Measurements from ENCODE around the gene SKIC8. TPM values are rescaled to one million over a fixed set of nuclear protein-coding genes. Genes with fewer than 3 reads are reported as not detected.

Gene SKIC8
- total RNA-seq, 1 donor from 2014 or later: 54.3 TPM

DNA sequence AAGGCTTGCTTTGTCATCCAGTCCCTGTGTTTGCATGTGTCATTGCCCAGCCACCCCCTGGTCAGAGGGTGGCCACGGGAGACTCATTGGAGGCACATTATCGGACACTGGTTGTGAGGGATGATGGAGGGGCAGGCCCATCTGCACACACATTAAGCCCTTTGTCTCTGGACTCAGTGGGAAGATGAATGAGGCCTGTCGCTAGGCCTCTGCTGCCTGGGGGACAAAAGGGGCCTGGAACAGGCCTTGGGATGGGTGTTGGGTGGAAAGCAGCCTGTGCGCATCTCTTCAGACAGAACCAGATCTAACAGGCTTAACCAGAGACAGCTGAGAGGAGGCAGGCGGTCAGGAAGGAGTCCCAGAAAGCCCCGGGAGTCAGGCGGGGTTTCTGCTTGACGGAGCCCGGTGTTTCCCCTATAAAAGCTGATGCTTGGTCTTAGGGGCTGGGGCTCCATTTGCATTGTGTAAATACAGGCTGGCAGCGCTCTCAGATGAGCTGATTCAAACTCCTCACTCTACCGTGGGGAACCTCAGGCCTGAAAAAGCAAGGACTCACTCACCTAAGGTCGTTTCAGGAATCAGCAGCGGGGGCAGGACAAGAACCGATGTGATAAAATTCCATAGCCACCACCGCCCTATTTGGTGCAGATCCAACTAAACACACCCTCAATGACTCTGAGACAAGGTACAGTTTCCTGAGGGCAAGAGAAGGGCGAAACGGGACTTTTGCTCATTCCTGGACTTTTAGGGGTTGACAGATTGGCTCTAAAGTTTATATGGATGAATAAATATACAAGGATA is 17.1 kb upstream of the SKIC8 start:
- no peak overlapping the region for H3K4me3 Mint-ChIP-seq
- intact Hi-C loops (cut with micrococcal nuclease): no loop called here
- peaks cover 5% of the 10 kb centered on the region for H3K27me3 Mint-ChIP-seq (ENCODE audit: insufficient read depth)
- H3K4me1 Mint-ChIP-seq (ENCODE audit: low read depth): no peaks in the 10 kb centered on the region
- no peaks in the 10 kb centered on the region for H3K9me3 Mint-ChIP-seq
- no peak overlapping the region for H3K27ac Mint-ChIP-seq
- no peaks in the 10 kb centered on the region for H3K36me3 Mint-ChIP-seq (ENCODE audit: low read depth)
- DNase-seq (ENCODE audit: low spot score): no peak

DNA sequence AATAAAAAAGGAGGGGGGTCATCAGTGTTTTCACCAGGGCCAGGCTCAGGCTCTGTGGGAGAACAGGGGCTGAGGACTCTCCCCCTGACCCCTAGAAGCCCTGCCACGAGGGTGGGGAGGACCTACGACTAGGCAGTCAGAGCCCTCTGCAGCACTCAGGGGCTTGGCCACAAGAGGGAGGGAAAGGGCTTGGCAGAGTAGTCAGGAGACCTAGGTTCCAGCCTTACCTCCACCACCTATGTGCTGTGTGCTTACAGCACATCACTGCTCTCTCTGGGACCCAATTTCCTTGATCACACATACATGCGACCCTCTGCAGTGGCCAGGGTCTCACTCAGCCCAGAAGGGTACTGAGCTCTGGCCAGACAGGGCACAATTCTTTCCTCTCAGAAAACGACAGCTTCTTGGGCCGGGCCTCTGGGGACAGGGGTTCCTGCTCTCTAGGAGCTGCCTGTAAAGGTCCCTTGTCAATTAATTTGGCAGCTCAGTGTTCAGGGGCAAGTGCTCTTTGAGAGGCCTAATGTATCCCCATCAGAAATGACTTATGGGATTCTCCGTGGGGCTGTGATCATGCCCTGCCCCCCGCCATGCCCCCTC is 16.4 kb upstream of the SKIC8 start:
- Mint-ChIP-seq H3K9me3 (no peaks in the 10 kb centered on the region), H3K27me3 (ENCODE audit: insufficient read depth) (peaks cover 5% of the 10 kb centered on the region), H3K36me3 (ENCODE audit: low read depth) (no peaks in the 10 kb centered on the region), H3K27ac (no peak overlapping the region), H3K4me3 (no peak overlapping the region), H3K4me1 (ENCODE audit: low read depth) (no peaks in the 10 kb centered on the region)
- DNase-seq (ENCODE audit: low spot score): no peak
- intact Hi-C loops (cut with micrococcal nuclease): no loop called here

DNA sequence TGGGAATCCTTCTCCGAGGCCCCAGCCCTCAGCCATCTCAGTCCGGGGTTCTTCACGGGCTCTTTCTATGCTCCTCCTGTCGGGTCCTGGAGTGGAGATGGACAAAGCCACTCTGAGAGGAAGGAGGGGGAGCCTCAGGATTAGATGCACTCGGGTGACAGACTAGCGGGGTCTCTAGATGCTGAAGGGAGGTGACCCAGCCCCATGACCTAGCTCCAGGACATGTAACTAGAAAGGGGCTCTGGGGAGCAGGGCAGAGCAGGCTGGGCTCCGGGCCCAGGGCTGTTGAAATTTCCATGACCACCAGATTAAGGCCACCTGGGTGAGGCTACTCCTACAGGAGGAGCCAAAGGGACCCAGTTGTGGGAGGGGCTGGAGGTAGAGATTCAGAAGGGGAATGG is 14.8 kb upstream of the SKIC8 start:
- no peak for DNase-seq (ENCODE audit: low spot score)
- intact Hi-C loops (cut with micrococcal nuclease): no loop called here
- Mint-ChIP-seq H3K4me1 (ENCODE audit: low read depth) (no peaks in the 10 kb centered on the region), H3K9me3 (no peaks in the 10 kb centered on the region), H3K4me3 (no peak overlapping the region), H3K27me3 (ENCODE audit: insufficient read depth) (peaks cover 5% of the 10 kb centered on the region), H3K27ac (no peak overlapping the region), H3K36me3 (ENCODE audit: low read depth) (no peaks in the 10 kb centered on the region)

DNA sequence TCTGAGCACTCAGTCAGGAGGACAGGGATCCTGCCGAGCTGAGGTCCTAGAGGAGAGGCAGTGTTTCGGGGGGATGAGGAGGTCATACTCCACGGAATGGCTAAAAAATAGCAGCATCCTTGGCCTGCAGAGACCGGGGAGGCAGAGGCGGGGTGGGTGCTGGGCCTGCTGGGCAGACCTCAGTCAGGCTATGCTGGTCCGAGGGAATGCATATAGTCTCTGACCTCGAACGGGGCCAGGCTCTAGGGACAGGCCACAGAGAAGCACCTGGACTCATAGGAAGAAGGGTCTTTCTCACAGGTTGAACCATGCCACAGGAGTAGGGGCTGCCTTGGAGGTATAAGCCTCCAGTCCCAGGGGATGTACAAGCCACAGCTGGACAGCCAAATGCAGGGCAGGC is 14.0 kb upstream of the SKIC8 start:
- no peak for DNase-seq (ENCODE audit: low spot score)
- H3K4me3 Mint-ChIP-seq: no peak overlapping the region
- H3K4me1 Mint-ChIP-seq (ENCODE audit: low read depth): no peaks in the 10 kb centered on the region
- H3K36me3 Mint-ChIP-seq (ENCODE audit: low read depth): no peaks in the 10 kb centered on the region
- peaks cover 4% of the 10 kb centered on the region for H3K27me3 Mint-ChIP-seq (ENCODE audit: insufficient read depth)
- no peak overlapping the region for H3K27ac Mint-ChIP-seq
- intact Hi-C loops (cut with micrococcal nuclease): no loop called here
- no peaks in the 10 kb centered on the region for H3K9me3 Mint-ChIP-seq

DNA sequence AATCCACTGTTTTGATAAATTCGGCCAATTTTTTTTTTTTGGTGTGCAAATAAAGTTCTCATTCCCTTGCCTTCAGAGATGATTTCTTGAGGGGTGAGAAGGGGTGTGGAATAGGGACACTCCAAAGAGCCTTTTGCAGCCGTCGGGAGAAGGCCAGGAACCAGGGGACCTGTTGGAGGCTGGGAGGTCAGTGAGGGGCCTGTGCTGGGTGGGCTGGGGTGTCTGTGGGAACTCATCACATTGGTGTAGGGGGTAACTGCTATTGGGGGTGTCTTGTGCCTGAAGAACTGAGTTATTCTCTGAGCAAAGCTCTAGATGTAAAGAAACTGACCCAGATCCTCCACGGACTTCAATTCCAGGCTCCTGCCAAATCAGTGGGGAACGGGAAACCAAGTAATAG is 13.5 kb upstream of the SKIC8 start:
- Mint-ChIP-seq H3K9me3 (no peaks in the 10 kb centered on the region), H3K36me3 (ENCODE audit: low read depth) (no peaks in the 10 kb centered on the region), H3K27me3 (ENCODE audit: insufficient read depth) (peaks cover 6% of the 10 kb centered on the region), H3K4me3 (no peak overlapping the region), H3K4me1 (ENCODE audit: low read depth) (no peaks in the 10 kb centered on the region), H3K27ac (no peak overlapping the region)
- DNase-seq (ENCODE audit: low spot score): no peak
- intact Hi-C loops (cut with micrococcal nuclease): no loop called here

DNA sequence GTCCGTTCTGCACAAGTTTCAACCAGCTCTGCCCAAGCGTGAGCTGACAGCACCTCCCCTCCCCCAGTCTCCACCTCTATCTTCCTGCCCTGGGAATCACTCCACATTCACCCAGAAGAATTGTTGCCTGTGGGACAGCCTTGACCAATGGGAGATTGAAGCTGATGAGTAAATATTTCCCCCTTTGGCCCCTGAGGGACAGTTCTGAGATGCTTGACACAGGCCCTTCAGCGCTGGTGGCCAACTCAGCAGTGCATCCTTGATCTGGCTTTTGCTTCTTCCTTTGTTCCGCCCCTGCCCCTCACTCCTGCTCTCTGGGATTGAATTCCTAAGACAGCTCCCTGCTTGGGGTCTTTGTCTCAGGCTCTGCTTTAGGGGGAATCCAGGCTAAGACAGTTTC is 13.1 kb upstream of the SKIC8 start:
- no peak overlapping the region for H3K4me3 Mint-ChIP-seq
- H3K36me3 Mint-ChIP-seq (ENCODE audit: low read depth): no peaks in the 10 kb centered on the region
- H3K4me1 Mint-ChIP-seq (ENCODE audit: low read depth): no peaks in the 10 kb centered on the region
- intact Hi-C loops (cut with micrococcal nuclease): no loop called here
- H3K27me3 Mint-ChIP-seq (ENCODE audit: insufficient read depth): peaks cover 5% of the 10 kb centered on the region
- H3K9me3 Mint-ChIP-seq: no peaks in the 10 kb centered on the region
- H3K27ac Mint-ChIP-seq: no peak overlapping the region
- no peak for DNase-seq (ENCODE audit: low spot score)

DNA sequence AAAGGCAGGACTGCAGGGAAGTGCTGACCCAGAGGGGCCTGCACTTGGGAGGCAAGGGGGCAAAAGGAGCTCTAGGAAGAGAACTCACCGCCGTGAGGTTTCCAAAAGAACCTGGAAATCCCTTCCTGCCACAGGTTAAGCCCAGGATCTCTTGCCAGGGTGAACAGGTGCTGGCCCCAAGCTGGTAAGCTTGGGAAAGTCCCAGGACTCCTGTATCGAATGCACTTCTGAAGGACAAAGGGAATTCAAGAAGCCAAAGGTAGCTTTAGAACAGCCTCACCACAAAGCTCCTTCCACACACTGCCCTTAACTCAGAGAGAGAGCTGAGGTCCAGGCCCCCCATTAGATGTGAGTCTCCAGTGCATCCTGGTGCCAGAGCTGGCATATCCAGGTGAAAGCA is 11.9 kb upstream of the SKIC8 start:
- intact Hi-C loops (cut with micrococcal nuclease): no loop called here
- peaks cover 5% of the 10 kb centered on the region for H3K27me3 Mint-ChIP-seq (ENCODE audit: insufficient read depth)
- no peak overlapping the region for H3K4me3 Mint-ChIP-seq
- H3K9me3 Mint-ChIP-seq: no peaks in the 10 kb centered on the region
- DNase-seq (ENCODE audit: low spot score): no peak
- H3K36me3 Mint-ChIP-seq (ENCODE audit: low read depth): no peaks in the 10 kb centered on the region
- H3K4me1 Mint-ChIP-seq (ENCODE audit: low read depth): no peaks in the 10 kb centered on the region
- no peak overlapping the region for H3K27ac Mint-ChIP-seq

DNA sequence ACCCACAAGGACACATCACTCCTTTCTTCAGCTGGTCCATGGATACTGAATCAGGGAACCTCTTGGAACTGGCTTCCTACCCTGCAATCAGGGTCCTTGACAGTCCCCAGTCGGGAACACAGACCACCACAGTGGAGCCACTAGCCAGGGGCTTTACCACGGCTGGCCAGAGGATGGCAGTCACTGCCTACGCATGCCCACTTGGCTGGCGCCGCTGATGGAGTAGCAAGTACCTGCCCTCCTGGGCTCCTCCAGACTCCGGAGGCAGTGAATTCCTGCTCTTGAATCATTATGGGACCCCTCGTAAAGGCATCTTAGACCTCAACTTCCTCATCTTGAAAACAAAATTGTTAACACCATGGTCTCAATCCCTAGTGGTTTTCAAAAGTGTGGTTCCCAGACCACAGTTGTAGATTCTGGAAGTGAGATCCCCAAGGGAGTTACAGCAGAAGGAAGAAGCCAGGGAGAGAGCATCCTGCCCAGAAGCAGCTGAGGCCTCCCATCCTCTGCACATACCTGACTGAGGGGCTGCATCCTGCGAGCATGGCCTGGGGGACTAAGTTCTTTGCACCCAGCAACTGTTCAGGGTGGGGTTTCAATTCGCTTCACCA is 9.1 kb upstream of the SKIC8 start:
- Mint-ChIP-seq H3K36me3 (ENCODE audit: low read depth) (no peaks in the 10 kb centered on the region), H3K4me3 (no peak overlapping the region), H3K9me3 (no peaks in the 10 kb centered on the region), H3K27ac (no peak overlapping the region), H3K4me1 (ENCODE audit: low read depth) (no peaks in the 10 kb centered on the region), H3K27me3 (ENCODE audit: insufficient read depth) (peaks cover 8% of the 10 kb centered on the region)
- DNase-seq (ENCODE audit: low spot score): no peak
- intact Hi-C loops (cut with micrococcal nuclease): loop anchor here (1.0 kb wide), 1 partner anchor 115 kb away; no protein-coding TSS in a partner anchor

DNA sequence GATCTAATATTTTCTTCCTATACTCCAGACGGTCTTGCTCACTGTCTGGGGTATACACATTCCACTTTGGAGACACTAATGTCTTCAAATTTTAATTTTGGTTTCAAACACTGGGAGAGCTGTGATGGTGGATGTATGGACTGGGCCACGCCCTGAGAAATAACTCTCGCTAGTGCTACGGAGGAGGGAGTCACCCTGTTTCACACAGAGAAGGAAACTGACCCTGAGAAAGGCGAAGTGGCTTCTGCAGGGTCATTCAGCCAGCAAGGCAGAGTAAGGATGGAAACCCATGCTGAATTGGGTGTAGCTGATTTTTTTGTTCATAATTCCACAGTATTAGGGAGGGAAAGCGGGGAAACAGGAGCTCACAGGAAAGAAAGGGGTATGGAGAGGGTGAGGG is 8.6 kb upstream of the SKIC8 start:
- Mint-ChIP-seq H3K27ac (no peak overlapping the region), H3K27me3 (ENCODE audit: insufficient read depth) (peaks cover 8% of the 10 kb centered on the region), H3K4me3 (no peak overlapping the region), H3K36me3 (ENCODE audit: low read depth) (no peaks in the 10 kb centered on the region), H3K9me3 (no peaks in the 10 kb centered on the region), H3K4me1 (ENCODE audit: low read depth) (no peaks in the 10 kb centered on the region)
- intact Hi-C loops (cut with micrococcal nuclease): loop anchor here (1.0 kb wide), 1 partner anchor 115 kb away; no protein-coding TSS in a partner anchor
- DNase-seq (ENCODE audit: low spot score): no peak

DNA sequence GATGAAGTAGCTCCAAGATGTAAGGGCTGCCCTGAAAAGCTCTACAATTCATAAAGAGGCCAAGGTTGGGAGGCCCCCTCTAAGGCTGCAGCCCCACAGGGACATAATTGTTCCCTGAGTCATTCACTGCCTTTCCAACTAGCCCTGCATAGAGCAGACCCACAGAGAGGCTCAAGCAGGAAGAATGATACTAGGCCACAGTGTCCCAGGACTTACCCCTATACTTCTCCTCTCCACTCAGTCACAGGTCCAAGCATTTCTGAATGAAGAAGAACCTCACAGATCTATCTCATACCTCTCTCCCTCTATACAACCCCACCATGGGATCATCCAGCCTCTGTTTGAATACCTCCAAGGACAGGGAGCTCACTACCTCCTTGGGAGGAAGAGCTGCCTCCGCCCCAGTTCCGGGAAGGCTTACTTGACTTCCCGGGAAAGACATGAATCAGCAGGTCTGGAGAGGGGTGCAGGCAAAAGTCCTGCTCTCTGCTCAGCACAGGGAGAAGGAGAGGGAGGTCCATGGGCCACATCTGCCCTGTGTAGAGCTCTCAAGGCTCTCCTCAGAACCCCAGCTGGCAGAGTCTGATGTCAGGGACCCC is 6.9 kb upstream of the SKIC8 start:
- Mint-ChIP-seq H3K36me3 (ENCODE audit: low read depth) (no peaks in the 10 kb centered on the region), H3K27me3 (ENCODE audit: insufficient read depth) (peaks cover 9% of the 10 kb centered on the region), H3K9me3 (no peaks in the 10 kb centered on the region), H3K27ac (no peak overlapping the region), H3K4me3 (no peak overlapping the region), H3K4me1 (ENCODE audit: low read depth) (peaks cover 7% of the 10 kb centered on the region)
- intact Hi-C loops (cut with micrococcal nuclease): no loop called here
- no peak for DNase-seq (ENCODE audit: low spot score)

DNA sequence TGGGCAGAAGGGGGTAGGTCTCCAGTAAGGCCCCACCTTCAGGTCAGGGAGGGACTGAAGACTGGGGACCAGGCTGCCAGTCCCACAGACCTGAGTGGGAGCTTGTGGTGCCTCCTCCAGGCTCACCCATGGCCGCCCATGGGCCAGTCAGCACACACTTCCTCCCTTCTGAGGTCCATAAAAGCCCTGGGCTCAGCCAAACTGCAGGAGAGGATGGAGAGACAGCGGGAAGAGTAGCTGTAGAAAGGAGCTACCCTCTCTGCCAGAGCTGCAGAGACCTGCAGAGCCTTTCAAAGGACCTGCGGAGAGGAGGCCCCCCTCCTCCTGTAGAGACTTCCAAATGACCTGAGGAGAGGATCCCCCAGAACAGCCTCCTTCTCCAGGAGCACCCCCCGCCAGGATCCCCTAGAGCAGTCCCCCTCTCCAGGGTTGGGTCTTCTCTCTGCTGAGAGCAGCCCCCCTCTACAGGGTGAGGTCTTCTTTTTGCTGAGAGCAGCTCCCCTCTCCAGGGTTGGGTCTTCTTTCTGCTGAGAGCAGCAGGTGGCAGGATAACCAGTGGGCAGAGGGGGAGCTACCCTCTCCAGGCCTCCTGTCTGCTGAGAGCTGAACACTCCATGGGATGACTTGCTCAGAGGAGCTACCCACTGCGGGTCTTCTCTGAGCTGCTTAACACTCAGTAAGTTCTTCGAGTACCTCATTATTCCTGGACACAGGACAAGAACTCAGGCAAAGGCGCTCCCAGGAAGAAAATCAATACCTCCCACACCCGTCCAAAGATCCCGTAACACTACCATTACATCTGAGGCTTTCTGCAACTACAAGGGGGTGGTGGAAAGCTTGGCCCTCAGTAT is 5.0 kb upstream of the SKIC8 start:
- no peaks in the 10 kb centered on the region for H3K36me3 Mint-ChIP-seq (ENCODE audit: low read depth)
- peaks cover 11% of the 10 kb centered on the region for H3K27me3 Mint-ChIP-seq (ENCODE audit: insufficient read depth)
- peaks cover 12% of the 10 kb centered on the region for H3K4me1 Mint-ChIP-seq (ENCODE audit: low read depth)
- H3K27ac Mint-ChIP-seq: no peak overlapping the region
- intact Hi-C loops (cut with micrococcal nuclease): no loop called here
- no peak for DNase-seq (ENCODE audit: low spot score)
- no peak overlapping the region for H3K4me3 Mint-ChIP-seq
- no peaks in the 10 kb centered on the region for H3K9me3 Mint-ChIP-seq

DNA sequence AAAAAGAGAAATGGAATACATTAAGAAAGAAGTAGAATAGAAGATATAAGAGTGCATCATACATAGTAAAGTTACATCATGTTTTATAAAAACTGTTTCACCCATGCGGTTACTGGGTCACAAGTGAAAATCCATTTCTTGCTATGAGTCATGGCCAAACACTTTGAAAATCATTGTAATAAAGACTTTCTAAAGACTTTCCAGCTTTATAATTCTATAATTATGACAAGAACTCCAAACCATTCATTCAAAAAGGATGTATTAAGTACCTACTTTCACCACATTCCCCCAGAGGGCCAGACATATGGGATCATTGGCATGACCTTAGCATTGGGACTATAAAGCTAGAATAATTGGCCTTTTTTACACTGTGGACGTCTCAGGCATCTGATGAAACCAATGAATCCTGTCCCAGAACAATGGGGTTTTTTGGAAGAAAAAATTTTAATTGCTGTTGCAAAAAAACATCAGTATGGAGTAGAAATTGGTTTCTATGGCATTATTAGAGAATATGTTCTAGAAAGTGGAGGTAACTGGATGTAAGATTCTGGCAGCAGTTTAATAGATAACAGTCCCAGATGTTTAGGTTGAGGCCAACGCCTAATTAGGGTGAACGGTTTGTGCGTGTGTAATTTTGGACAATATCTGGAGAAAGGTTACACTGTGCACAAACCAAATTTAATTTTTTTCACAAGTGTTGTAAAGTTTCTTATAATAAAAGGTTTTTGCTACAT is 3.3 kb upstream of the SKIC8 start:
- H3K27me3 Mint-ChIP-seq (ENCODE audit: insufficient read depth): peaks cover 6% of the 10 kb centered on the region
- H3K4me1 Mint-ChIP-seq (ENCODE audit: low read depth): peaks cover 29% of the 10 kb centered on the region
- no peak for DNase-seq (ENCODE audit: low spot score)
- no peaks in the 10 kb centered on the region for H3K36me3 Mint-ChIP-seq (ENCODE audit: low read depth)
- H3K27ac Mint-ChIP-seq: no peak overlapping the region
- H3K4me3 Mint-ChIP-seq: no peak overlapping the region
- intact Hi-C loops (cut with micrococcal nuclease): no loop called here
- no peaks in the 10 kb centered on the region for H3K9me3 Mint-ChIP-seq

All from activated T-helper 1 cell treated with anti-CD3 and anti-CD28 coated beads, Interleukin-12 subunit alpha, Interleukin-12 subunit beta, Interleukin-2, Interleukin-4 antibody, amounts not matched to agents 30 ng/mL and 10 ng/mL and 1 ng/mL, durations not matched to agents 14 hours and 24 hours and 36 hours (primary cell).